Activated gamma-delta T cell treated with anti-CD3 and anti-CD28 coated beads, Interleukin-2, amount 50 U/mL, for 16 hours (primary cell): Measurements from ENCODE around the gene GGT5.
"Not testable (repeated sequence)": the region's sequence is repeated elsewhere in the genome, so short reads cannot be mapped to it uniquely, and the experiment has no call there.

Source experiments
- DNase-seq: peaks from one replicate; pipeline ENCODE4 v3.0.0-alpha.2; 2020; ENCODE audit warnings: low read depth

The GGT5 gene

DNA sequence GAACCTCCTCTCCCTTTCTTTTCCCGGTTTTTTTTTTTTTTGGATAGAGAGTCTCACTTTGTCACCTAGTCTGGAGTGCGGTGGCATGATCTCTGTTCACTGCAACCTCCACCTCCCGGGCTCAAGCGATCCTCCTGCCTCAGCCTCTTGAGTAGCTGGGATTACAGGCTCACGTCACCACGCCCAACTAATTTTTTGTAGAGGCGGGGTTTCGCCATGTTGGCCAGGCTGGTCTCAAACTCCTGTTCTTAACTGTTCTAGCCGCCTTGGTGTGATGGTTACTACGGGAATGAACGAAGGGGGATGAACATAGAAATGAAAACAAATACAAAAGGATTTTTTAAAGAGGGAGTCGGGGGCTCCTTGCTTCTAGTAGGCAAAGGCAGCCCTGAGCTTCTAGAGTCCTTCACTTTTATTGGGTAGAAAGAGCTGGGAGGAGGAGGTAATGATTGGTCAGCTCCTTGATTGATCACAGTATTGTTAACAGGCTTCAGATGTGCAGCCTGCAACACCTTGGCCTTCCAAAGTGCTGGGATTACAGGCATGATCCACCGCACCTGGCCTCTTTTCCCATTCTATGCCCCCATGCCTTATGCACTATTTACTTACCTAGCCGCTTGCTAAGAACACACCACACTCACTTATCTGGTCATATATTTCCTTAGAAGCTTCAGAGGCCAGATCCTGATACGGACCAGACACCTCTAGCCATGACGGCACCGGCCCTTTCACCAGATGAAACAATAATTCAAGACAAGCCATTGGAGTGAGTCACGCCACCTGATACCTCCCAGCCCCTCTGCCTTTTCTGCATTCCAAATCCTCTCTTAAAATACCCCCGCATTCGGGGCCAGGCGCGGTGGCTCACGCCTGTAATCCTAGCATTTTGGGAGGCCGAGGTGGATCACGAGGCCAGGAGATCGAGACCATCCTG is 42.9 kb downstream of the GGT5 start:
- DNase-seq, result no peak

DNA sequence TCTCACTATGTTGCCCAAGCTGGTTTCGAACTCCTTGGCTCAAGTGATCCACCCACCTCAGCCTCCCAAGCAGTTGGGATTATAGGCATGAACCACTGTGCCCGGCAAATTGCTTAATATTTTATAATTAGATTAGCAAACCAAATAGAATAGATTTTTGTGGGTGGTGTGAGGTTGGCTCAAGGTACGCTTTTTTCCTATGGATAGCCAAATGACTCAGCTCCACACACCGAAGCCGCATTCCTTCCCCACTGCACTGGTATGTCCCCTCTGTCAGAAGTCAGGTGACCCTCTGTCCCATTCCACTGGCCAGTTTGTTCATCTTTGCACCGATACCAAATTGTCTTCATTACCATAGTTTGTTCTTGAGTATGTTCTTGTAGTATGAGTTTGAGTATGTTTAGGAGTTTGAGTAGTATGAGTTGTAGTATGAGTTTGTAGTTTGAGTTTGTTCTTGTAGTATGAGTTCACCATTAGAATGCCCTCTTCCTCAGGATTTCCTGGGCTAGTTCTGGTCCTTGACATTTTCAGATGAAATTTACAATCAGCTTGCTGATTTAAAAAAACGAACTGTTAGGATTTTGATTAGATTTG is 44.2 kb downstream of the GGT5 start:
- DNase-seq, result no peak

DNA sequence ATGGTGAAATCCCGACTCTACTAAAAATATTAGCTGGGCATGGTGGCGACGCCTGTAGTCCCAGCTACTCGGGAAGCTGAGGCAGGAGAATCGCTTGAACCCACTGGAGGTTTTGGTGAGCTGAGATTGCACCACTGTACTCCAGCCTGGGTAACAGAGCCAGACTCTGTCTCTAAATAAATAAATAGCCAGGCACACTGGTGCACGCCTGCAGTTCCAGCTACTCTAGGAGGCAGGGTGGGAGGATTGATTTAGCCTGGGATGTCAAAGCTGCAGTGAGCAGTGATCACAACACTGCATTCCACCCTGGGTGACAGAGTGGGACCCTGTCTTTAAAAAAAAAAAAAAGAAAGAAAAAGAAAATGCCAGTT is 46.2 kb downstream of the GGT5 start:
- no peak for DNase-seq

DNA sequence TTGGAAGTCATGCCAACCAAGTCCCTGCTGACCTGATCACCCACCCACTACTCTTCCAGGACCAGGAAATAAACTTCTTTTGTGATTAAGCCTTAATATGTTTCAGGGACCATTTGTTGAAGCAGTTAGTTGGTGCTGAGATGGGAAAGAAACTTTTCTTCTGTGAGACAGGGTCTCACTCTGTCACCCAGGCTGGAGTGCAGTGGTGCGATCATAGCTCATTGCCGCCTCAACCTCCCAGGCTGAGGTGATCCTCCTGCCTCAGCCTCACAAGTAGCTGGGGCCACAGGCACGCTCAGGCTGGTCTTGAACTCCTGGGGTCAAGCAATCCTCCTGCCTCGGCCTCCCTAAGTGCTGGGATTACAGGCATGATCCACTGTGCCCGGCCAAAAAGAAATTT is 53.0 kb downstream of the GGT5 start:
- no peak for DNase-seq

DNA sequence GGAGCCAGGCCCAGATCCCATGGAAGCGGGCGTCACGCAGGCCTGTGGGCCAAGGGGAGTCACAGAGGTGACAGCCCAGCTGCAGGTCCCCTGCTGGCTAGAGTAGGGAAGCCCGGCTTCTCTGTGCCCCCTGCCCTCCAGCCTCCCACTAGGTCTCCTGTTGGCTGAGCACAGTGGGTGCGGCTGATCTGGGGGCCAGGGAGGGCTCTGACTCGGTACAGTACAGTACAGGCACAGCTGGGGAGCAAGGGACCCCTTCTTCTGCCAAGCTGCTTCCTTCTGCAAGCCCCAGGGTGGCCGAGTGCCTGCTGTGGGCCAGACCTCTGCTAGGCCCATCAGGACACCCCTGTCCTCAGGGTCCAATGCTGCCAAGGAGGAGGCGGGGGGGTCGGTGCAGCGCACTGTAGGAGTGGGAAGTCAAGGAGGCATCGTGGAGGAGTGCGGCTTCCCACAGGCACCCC is 53.5 kb downstream of the GGT5 start:
- DNase-seq, result no peak

DNA sequence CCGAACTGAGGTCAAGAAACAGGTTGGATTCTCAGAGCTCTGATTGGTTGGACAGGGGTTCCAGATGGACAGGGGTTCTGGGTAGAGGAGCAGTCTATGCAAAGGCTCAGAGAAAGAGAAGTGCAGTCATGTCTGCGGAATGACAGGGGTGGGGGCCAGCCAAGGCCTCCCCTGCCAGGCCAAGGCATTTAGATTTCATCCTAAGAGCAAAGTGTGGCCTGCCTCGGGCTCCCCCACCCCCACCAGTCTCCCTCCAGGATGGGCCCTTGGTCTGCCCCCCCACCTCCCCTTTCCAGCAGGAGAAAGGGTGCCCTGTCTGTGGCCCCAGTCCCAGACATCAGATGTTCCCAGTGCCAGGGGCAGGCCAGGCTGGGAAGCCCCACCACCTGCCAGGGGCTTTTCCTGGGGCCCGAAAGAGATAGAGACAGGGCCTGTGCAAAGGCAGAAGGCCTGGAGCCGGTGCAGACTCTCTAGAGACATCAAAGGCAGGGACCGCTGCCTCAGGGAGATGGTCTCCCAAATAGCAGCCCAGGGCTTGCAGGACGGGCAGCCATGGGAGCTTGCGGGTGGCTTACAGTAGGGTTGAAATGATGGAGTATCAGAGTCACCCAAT is 54.2 kb downstream of the GGT5 start:
- no peak for DNase-seq

DNA sequence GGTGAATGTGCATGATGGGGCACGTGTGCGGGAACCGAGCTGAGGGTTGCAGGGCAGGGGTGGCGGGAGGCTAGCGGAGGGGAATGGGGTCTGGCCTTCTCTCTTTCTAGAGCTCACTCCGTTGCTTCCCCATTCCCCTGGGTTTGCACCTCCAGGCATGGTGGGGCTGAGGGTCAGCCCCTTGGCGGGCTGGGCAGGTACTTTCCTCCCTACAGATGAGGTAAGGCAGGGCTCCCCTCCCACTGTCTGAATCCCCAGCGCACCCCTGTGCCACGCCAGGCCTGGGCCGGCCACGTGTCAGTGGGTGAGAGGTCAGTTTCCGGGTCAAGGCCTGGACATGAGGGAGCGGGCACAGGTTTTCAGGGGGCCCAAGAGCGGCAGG is 54.7 kb downstream of the GGT5 start:
- no peak for DNase-seq

DNA sequence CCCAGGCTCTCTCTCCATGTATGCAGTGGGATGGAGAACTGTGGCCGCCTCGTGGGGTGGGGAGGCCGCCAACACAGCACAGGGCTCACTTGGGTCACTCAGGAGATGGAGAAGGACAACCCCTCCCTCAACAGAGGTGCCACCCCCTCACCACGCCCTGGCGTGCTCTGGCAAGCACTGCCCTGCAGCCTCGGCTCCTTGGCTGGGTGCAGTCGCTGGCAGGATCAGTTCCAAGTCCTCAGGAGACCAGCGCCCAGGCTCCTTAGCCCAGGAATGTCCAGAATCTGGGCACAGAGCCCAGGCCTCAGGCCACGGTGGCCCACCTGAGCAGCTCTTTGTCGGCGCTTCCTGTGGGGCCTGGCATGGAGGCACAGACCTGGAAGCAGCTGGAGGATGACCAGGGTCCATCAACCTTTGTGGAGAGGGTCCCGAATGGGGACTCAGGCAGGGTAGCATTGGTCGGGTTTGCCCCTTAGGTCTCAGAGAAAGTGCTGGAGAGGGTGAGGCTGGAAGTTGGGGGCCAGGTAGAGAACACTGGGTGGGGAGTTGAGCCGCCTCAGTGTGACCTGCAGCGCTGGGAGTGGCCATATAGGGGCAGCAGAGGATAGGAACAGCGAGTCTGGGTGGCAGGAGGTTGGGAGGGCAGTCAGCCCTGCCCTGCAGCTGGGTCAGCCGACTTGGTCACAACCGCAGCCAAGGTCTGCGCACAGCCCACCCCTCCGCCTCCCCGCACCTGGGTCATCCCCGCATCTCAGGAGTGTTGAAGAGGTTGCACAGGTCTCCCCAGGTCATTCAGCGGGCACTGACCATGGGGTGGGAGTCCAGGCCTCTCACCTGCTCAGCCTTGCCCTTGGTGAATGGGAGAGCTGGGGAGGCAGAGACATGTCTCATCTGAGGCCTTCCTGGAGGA is 55.4 kb downstream of the GGT5 start:
- DNase-seq, result no peak

DNA sequence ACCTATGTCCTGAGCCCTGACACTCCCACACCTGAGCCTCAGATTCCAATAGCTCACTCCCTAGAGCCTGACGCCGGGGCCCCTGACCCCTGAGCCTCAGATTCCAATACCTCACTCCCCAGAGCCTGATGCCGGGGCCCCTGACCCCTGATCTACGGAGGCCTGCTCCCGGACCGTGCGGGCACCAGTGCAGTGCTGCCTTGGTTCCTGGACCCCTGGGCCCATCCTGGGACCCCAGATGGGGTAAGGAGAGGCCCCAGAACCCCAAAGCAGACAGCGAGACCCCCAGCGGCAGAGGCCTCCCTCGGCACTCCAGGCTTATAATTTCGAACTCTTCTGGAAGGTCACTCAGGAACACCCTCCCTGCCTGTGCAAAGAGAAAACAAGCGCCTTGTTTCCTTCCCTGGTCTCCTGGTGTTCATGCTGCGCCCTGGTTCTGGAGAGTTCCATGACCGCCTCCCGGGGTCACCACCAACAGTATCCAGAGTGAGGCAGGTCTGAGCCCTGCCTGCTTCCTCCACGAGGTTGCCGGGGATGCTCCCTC is 56.1 kb downstream of the GGT5 start:
- DNase-seq, result no peak

DNA sequence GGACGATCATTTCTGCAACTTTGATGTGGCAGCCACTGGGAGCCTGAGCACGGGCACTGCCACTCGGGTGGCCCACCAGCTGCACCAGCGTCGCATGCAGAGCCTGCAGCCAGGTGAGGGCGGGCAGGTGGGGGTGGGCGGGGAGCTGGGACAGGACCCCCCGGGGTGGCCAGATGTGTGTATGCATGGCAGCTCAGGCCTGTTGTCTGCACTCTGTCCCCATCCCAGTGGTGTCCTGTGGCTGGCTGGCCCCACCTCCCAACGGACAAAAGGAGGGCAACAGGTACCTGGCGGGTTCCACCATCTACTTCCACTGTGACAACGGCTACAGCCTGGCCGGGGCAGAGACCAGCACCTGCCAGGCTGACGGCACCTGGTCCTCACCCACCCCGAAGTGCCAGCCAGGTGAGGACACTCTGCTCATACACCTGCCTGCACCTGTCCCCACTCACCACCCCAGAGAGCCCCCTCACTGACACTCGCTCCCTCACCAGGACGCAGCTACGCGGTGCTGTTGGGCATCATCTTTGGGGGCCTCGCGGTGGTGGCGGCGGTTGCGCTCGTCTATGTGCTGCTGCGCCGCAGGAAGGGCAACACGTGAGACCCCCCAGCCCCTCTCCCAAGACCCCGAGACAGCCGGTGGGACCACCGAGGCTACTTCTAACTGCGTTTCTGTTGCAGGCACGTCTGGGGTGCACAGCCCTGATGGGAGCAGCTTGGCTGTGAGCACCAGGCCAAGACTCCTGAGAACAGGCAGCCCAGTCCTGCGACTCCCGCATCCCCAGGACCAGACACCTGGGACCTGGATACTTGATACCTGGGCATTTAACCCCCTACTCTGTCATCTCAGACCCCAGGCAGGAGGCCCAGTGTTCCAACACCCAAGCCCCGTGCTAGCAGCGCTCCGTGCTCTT is 56.9 kb downstream of the GGT5 start:
- no peak for DNase-seq

DNA sequence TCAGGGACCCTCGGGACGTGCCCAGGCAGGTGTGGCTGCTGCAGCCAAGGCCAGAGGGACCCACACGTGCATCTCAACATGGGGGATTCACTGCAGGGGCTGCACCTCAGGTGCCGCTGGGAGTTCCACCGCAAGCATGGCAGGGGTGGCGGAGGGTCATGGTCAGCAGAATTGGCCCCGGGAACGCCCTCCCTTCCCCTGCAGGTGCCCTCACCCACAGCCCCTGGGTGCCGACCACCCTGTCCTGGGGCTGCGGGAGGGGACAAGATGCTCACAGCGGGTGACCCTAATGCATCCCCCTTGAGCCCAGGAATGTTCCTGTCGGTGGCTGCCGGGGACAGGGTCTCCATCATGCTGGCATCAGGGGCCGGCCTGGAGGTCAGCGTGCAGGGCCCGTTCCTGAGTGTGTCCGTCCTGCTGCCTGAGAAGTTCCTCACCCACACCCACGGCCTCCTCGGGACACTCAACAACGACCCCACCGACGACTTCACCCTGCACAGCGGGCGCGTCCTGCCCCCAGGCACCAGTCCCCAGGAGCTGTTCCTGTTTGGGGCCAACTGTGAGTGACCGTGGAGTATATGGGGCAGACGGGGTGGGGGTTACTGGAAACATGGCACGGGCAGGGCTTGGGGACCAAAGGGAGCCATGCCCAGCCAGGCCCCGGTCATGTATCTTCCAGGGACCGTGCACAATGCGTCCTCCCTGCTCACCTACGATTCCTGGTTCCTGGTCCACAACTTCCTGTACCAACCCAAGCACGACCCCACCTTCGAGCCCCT is 57.8 kb downstream of the GGT5 start:
- DNase-seq, result no peak

DNA sequence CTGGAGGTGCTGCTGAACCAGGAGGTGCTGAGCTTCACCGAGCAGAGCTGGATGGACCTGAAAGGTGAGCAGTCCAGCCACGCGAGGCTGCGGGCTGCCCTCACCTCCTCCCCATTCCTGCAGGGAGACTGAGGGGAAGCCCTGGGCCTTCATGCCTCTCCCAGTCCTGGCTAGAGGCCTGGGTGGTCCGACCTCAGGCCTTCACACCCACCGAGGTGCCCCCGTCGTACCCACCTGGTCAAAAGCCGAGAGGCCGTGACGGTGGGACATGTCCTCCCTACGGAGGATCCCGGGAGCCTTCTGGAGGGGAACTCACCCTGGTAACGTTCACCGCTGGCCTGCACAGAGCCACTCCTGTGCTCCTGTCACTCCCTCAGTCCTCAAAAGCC is 58.5 kb downstream of the GGT5 start:
- no peak for DNase-seq

DNA sequence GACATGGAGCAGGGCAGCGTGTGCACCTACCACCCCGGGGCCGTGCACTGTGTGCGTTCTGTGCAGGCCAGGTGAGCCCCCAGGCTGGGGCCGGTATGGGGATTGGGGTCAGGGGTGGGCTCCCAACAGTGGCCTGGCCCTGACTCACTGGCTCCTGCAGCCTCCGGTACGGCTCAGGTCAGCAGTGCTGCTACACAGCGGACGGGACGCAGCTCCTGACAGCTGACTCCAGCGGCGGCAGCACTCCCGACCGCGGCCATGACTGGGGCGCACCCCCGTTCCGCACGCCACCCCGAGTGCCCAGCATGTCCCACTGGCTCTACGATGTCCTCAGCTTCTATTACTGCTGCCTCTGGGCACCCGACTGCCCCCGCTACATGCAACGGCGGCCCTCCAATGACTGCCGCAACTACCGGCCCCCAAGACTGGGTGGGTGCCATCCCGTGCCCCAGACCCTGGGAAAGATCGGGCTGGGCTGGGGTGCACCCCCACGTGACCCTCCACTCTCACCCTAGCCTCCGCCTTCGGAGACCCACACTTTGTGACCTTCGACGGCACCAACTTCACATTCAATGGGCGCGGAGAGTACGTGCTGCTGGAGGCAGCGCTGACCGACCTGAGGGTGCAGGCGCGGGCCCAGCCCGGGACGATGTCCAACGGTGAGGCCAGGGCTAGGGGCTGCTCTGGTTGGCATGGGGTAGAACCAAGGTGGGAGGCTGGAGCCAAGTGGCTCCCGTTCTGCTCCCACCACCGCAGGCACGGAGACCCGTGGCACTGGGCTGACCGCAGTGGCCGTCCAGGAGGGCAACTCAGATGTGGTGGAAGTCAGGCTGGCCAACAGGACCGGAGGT is 59.2 kb downstream of the GGT5 start:
- no peak for DNase-seq

DNA sequence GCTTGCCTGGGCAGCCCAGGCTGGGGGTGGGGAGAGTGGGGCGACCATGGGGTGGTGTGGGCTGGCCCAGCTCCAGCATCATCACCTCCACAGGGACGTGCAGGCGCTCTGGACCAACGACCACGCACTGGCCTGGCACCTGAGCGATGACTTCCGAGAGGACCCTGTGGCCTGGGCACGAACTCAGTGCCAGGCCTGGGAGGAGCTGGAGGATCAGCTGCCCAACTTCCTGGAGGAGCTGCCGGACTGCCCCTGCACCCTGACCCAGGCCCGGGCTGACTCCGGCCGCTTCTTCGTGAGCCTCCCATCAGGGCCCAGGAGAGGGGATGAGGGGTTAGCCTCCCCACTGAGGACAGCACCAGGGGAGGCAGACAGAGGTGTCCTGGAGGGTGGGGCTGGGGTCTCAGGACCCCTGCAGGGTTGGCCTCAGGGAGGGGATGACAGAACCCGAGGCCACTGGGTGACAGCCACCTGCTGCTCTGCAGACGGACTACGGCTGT is 59.8 kb downstream of the GGT5 start:
- DNase-seq, result no peak

DNA sequence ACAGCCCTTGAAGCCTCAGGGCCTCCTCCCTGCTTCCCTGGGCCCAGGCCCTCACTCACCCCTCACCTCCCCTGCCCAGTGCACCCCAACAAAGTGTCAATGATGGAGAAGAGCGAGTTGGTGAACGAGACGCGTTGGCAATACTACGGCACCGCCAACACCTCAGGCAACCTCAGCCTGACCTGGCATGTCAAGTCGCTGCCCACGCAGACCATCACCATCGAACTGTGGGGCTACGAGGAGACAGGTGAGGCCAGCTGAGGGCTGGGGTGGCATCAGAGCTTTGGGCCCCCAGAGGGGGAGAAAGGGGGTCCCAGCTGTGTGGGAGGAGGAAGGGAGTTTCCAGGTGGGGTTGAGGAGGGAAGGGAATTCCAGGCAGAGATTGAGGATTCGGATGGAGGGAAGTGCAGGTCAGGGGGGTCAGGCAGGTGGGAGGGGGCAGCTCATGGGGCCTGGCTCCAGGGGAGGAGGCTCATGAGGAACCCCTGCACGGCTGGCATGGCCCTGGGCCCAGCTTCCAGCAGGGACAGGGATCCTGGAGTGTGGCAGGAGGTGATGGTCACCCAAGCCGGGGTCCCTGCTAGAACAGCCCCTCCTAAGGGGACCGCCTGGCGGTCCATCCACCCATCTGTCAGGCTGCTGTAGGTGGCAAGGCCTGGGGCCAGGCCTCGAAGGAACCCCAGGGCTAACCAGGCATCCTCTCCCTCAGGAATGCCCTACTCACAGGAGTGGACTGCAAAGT is 60.7 kb downstream of the GGT5 start:
- no peak for DNase-seq

DNA sequence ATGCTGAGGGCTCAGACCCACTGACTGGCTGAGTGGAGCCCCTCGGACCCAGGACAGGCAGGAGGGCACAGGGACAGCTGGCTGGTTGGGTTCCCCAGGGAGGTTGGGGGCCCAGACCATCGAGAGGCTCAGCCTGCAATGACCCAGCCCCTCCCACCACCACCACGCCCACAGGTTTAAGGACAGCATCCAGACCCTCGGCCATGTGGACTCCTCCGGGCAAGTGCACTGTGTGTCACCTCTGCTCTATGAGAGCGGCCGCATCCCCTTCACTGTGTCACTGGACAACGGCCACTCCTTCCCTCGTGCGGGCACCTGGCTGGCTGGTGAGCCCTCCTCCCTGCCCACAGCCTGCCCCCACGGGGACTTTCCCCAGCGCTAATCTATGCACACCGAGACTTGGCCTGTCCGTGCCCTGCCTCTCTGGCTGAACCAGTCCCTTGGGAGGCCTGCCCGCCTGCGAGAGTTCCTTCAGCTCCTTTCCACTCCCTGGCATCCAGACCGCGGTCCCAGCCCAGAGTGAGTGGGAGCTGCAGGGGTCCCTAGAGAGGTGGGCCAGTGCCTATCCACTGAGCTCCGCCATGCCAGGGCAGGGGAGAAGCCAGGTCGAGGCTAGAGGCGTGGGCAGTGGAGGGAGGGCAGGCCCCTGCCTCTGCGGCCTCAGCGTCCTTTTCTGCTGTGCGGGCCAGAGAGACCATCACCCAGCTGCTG is 61.4 kb downstream of the GGT5 start:
- DNase-seq, result no peak

DNA sequence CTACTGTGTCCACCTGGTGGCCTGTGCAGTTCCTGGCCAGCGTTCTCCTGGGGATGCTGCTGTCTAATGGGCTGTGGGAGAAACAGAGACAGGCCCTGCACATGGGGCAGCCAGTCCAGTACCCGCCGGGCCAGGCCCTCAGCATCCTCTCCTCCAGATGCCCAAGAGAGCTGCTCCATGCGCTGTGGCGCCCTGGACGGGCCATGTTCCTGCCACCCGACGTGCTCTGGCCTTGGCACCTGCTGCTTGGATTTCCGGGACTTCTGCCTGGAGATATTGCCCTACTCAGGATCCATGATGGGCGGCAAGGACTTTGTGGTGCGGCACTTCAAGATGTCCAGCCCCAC is 62.0 kb downstream of the GGT5 start:
- DNase-seq, result not testable (repeated sequence)
